T-helper 2 cell treated with Interferon-gamma antibody and Interleukin-4, amounts not matched to agents 5 μg/mL and 100 μg/mL, for 36 hours (primary cell): Measurements from ENCODE around the gene TAS2R30.

Source experiments
- DNase-seq: peaks from one replicate; pipeline ENCODE4 v3.0.0; 2021; ENCODE audit warnings: low spot score
- H3K27ac Mint-ChIP-seq: one replicate; pipeline ENCODE4 v1.8.0; 2021; ENCODE audit warnings: mild to moderate bottlenecking, mixed read lengths
- H3K27me3 Mint-ChIP-seq: one replicate; pipeline ENCODE4 v1.8.0; 2021; ENCODE audit warnings: low read depth, mixed read lengths
- H3K36me3 Mint-ChIP-seq: one replicate; pipeline ENCODE4 v1.8.0; 2021; ENCODE audit warnings: low read depth, mixed read lengths
- H3K4me1 Mint-ChIP-seq: one replicate; pipeline ENCODE4 v1.8.0; 2021; ENCODE audit warnings: low read depth, mixed read lengths
- H3K4me3 Mint-ChIP-seq: one replicate; pipeline ENCODE4 v1.8.0; 2022; ENCODE audit warnings: mild to moderate bottlenecking, moderate library complexity, mixed read lengths
- H3K9me3 Mint-ChIP-seq: one replicate; pipeline ENCODE4 v1.8.0; 2021; ENCODE audit warnings: mixed read lengths

Gene TAS2R30

GRCh38 chr12:11134305-11134704, at the start of gene TAS2R30:
Gene TAS2R30, minus strand, starts transcription at chr12:11134644. Its CDS starts 400 bp downstream, at chr12:11134244.
- Mint-ChIP-seq H3K9me3 (no peaks in the 10 kb centered on the region), H3K27ac (no peak within 1 kb of the TSS), H3K4me1 (peaks cover 4% of the 10 kb centered on the region), H3K36me3 (peaks cover 21% of the 10 kb centered on the region), H3K4me3 (no peak within 1 kb of the TSS), H3K27me3 (no peaks in the 10 kb centered on the region)
- DNase-seq: no peak

GRCh38 chr12:11183011-11183410, 48.6 kb upstream of the TAS2R30 start:
- H3K4me1 Mint-ChIP-seq: peaks cover 5% of the 10 kb centered on the region
- H3K36me3 Mint-ChIP-seq: no peaks in the 10 kb centered on the region
- no peak overlapping the region for H3K27ac Mint-ChIP-seq
- no peak overlapping the region for H3K4me3 Mint-ChIP-seq
- H3K27me3 Mint-ChIP-seq: peaks cover 9% of the 10 kb centered on the region
- no peaks in the 10 kb centered on the region for H3K9me3 Mint-ChIP-seq
- DNase-seq: no peak

- Mint-ChIP-seq H3K27me3 (peaks cover 9% of the 10 kb centered on the region), H3K9me3 (no peaks in the 10 kb centered on the region), H3K27ac (no peak overlapping the region), H3K4me3 (no peak overlapping the region), H3K36me3 (peaks cover 3% of the 10 kb centered on the region), H3K4me1 (peaks cover 5% of the 10 kb centered on the region)
- no peak for DNase-seq
Observed at GRCh38 chr12:11182529-11182928, 48.1 kb upstream of the TAS2R30 start.

GRCh38 chr12:11178250-11178649, 43.8 kb upstream of the TAS2R30 start:
- Mint-ChIP-seq H3K4me1 (peaks cover 9% of the 10 kb centered on the region), H3K9me3 (no peaks in the 10 kb centered on the region), H3K27ac (no peak overlapping the region), H3K4me3 (no peak overlapping the region), H3K36me3 (peaks cover 18% of the 10 kb centered on the region), H3K27me3 (peaks cover 4% of the 10 kb centered on the region)
- no peak for DNase-seq

GRCh38 chr12:11174022-11174421, 39.6 kb upstream of the TAS2R30 start:
- DNase-seq: no peak
- Mint-ChIP-seq H3K36me3 (peaks cover 43% of the 10 kb centered on the region), H3K9me3 (no peaks in the 10 kb centered on the region), H3K4me3 (no peak overlapping the region), H3K27me3 (no peaks in the 10 kb centered on the region), H3K4me1 (peaks cover 27% of the 10 kb centered on the region), H3K27ac (no peak overlapping the region)

- Mint-ChIP-seq H3K4me3 (peak overlapping the region; percentile 96), H3K36me3 (peaks cover 51% of the 10 kb centered on the region), H3K27me3 (no peaks in the 10 kb centered on the region), H3K9me3 (no peaks in the 10 kb centered on the region), H3K4me1 (peaks cover 38% of the 10 kb centered on the region), H3K27ac (peak overlapping the region; percentile 99)
- DNase-seq: no peak
Observed at GRCh38 chr12:11171969-11172675, 37.7 kb upstream of the TAS2R30 start.

GRCh38 chr12:11171145-11171968, 36.9 kb upstream of the TAS2R30 start, which contains the start of gene SMIM10L1:
Gene SMIM10L1, plus strand, starts transcription at chr12:11171194. Its CDS starts 163 bp downstream, at chr12:11171357.
- Mint-ChIP-seq H3K4me1 (peaks cover 42% of the 10 kb centered on the region), H3K4me3 (peak within 1 kb of the TSS; percentile 96), H3K36me3 (peaks cover 51% of the 10 kb centered on the region), H3K27me3 (no peaks in the 10 kb centered on the region), H3K27ac (peak within 1 kb of the TSS; percentile 99), H3K9me3 (no peaks in the 10 kb centered on the region)
- DNase-seq: peak; percentile 88

GRCh38 chr12:11170810-11171144, 36.3 kb upstream of the TAS2R30 start:
- H3K4me3 Mint-ChIP-seq: peak overlapping the region; percentile 96

GRCh38 chr12:11166300-11166699, 31.9 kb upstream of the TAS2R30 start:
- H3K4me3 Mint-ChIP-seq: no peak overlapping the region
- peaks cover 47% of the 10 kb centered on the region for H3K36me3 Mint-ChIP-seq
- H3K4me1 Mint-ChIP-seq: peaks cover 35% of the 10 kb centered on the region
- H3K27ac Mint-ChIP-seq: no peak overlapping the region
- no peak for DNase-seq
- H3K27me3 Mint-ChIP-seq: no peaks in the 10 kb centered on the region
- no peaks in the 10 kb centered on the region for H3K9me3 Mint-ChIP-seq

More at GRCh38 chr12:11170810-11171144, 36.3 kb upstream of the TAS2R30 start:
- Mint-ChIP-seq H3K4me1 (peaks cover 45% of the 10 kb centered on the region), H3K9me3 (no peaks in the 10 kb centered on the region), H3K36me3 (peaks cover 52% of the 10 kb centered on the region), H3K27me3 (no peaks in the 10 kb centered on the region), H3K27ac (peak overlapping the region; percentile 99)
- DNase-seq: no peak

GRCh38 chr12:11164384-11164783, 29.9 kb upstream of the TAS2R30 start:
- DNase-seq: no peak
- no peaks in the 10 kb centered on the region for H3K27me3 Mint-ChIP-seq
- H3K36me3 Mint-ChIP-seq: peaks cover 55% of the 10 kb centered on the region
- no peaks in the 10 kb centered on the region for H3K9me3 Mint-ChIP-seq
- H3K4me1 Mint-ChIP-seq: peaks cover 28% of the 10 kb centered on the region
- no peak overlapping the region for H3K4me3 Mint-ChIP-seq
- H3K27ac Mint-ChIP-seq: no peak overlapping the region

- peaks cover 51% of the 10 kb centered on the region for H3K36me3 Mint-ChIP-seq
- H3K27me3 Mint-ChIP-seq: no peaks in the 10 kb centered on the region
- peaks cover 14% of the 10 kb centered on the region for H3K4me1 Mint-ChIP-seq
- no peak overlapping the region for H3K27ac Mint-ChIP-seq
- H3K4me3 Mint-ChIP-seq: no peak overlapping the region
- DNase-seq: no peak
- H3K9me3 Mint-ChIP-seq: peaks cover 5% of the 10 kb centered on the region
Observed at GRCh38 chr12:11162502-11162901, 28.1 kb upstream of the TAS2R30 start.

GRCh38 chr12:11158885-11159444, 24.5 kb upstream of the TAS2R30 start:
- H3K27ac Mint-ChIP-seq: no peak overlapping the region
- H3K4me3 Mint-ChIP-seq: no peak overlapping the region
- H3K9me3 Mint-ChIP-seq: peaks cover 23% of the 10 kb centered on the region
- H3K36me3 Mint-ChIP-seq: peaks cover 61% of the 10 kb centered on the region
- DNase-seq: no peak
- H3K4me1 Mint-ChIP-seq: peaks cover 3% of the 10 kb centered on the region
- H3K27me3 Mint-ChIP-seq: no peaks in the 10 kb centered on the region

GRCh38 chr12:11154400-11154925, 20.0 kb upstream of the TAS2R30 start:
- H3K36me3 Mint-ChIP-seq: peaks cover 54% of the 10 kb centered on the region
- H3K27ac Mint-ChIP-seq: no peak overlapping the region
- no peaks in the 10 kb centered on the region for H3K27me3 Mint-ChIP-seq

GRCh38 chr12:11152725-11153124, 18.3 kb upstream of the TAS2R30 start:
- H3K36me3 Mint-ChIP-seq: peaks cover 43% of the 10 kb centered on the region
- peaks cover 37% of the 10 kb centered on the region for H3K9me3 Mint-ChIP-seq
- DNase-seq: no peak
- H3K27me3 Mint-ChIP-seq: no peaks in the 10 kb centered on the region
- H3K4me1 Mint-ChIP-seq: peaks cover 4% of the 10 kb centered on the region
- H3K4me3 Mint-ChIP-seq: no peak overlapping the region
- no peak overlapping the region for H3K27ac Mint-ChIP-seq

More at GRCh38 chr12:11154400-11154925, 20.0 kb upstream of the TAS2R30 start:
- Mint-ChIP-seq H3K4me3 (no peak overlapping the region), H3K4me1 (peaks cover 4% of the 10 kb centered on the region), H3K9me3 (peaks cover 41% of the 10 kb centered on the region)
- DNase-seq: no peak
